HCT116 (cell line): ENCODE results near the gene PDCL2. TPM values are rescaled to one million over a fixed set of nuclear protein-coding genes. Genes with fewer than 3 reads are reported as not detected.

ENCODE experiments used
- ATAC-seq: fragments of 200-7000 bp; cut with Tn5 transposase; 2 replicates; pipeline ENCODE4 v1.9.1; 2020; ENCODE audit warnings: mild to moderate bottlenecking, moderate library complexity
- BruUV-seq: library from RNA; stranded (reverse); fragments of 400-500 nt; replicated peaks from 2 replicates; lab custom pipeline; 2021; lab: Mats Ljungman, UMichigan
- CTCF ChIA-PET: fragments of 300-600 bp; sonication (Branson Sonifier 250); formaldehyde crosslinking; loops from one replicate; lab custom pipeline; 2021; ENCODE audit warnings: antibody characterized with exemption; lab: Charles Lee
- POLR2A ChIA-PET: fragments of 300-600, 350-600 bp; sonication (Branson Sonifier 250); formaldehyde crosslinking; loops from one replicate; lab custom pipeline; 2021; ENCODE audit warnings: antibody characterized with exemption; lab: Charles Lee
- RAD21 ChIA-PET, 2 experiments: fragments of 300-600 bp; sonication (Branson Sonifier 250); formaldehyde crosslinking; loops; one replicate each; lab custom pipeline; 2023; ENCODE audit warnings: low total read pairs in 2 of 2; ENCODE audit not compliant: uncharacterized antibody in 2 of 2, unreplicated experiment in 2 of 2, low non-redundant PET in 1 of 2; lab: Charles Lee
- DNase-seq: peaks from one replicate; pipeline ENCODE4 v3.0.0-alpha.2; 2010; ENCODE audit warnings: low read depth, low spot score
- H2AFZ ChIP-seq: fragments of 200-600 bp; shearing (Covaris generic), sonication (generic); 2 replicates; pipeline ENCODE4 v1.6.1; 2017; ENCODE audit warnings: low read depth, mixed run types, mixed read lengths, antibody characterized with exemption, low read length; ENCODE audit not compliant: poor library complexity, severe bottlenecking
- H3K27ac ChIP-seq: 2 replicates; pipeline ENCODE4 v1.5.1; 2012; ENCODE audit warnings: low read depth, low read length
- H3K27me3 ChIP-seq: fragments of 200-600 bp; sonication (generic); 2 replicates; pipeline ENCODE4 v1.6.1; 2016; ENCODE audit warnings: mixed run types, low read length, mixed read lengths; ENCODE audit not compliant: insufficient read depth
- H3K36me3 ChIP-seq, 2 experiments: fragments of 200-500 bp in 1 of 2; fragments of 200-600 bp in 1 of 2; sonication (Bioruptor generic) in 1 of 2; sonication (generic) in 1 of 2; 2 replicates each; pipeline versions ENCODE4 v1.5.1 to v1.6.1; 2014 to 2016; ENCODE audit warnings: low read length in 2 of 2, inconsistent platforms in 1 of 2, mixed read lengths in 1 of 2, mixed run types in 1 of 2; ENCODE audit not compliant: insufficient read depth in 2 of 2, control insufficient read depth in 1 of 2
- H3K4me1 ChIP-seq, 2 experiments: fragments of 200-600 bp in 1 of 2; sonication (generic) in 1 of 2; 2 replicates each; pipeline versions ENCODE4 v1.5.1 to v1.6.1; 2012 to 2017; ENCODE audit warnings: low read length in 2 of 2, inconsistent platforms in 1 of 2, mild to moderate bottlenecking in 1 of 2, mixed read lengths in 1 of 2, mixed run types in 1 of 2, moderate library complexity in 1 of 2; ENCODE audit not compliant: insufficient read depth in 2 of 2, control insufficient read depth in 1 of 2
- H3K4me2 ChIP-seq: fragments of 200-600 bp; sonication (generic); 2 replicates; pipeline ENCODE4 v1.6.1; 2017; ENCODE audit warnings: mixed run types, low read length, mixed read lengths
- H3K4me3 ChIP-seq, 2 experiments: fragments of 200-600 bp in 1 of 2; sonication (generic) in 1 of 2; replicated peaks in 1 of 2; 2 replicates each; pipeline ENCODE4 v1.5.1; 2011 to 2016; ENCODE audit warnings: low read length in 2 of 2, control low read depth in 1 of 2, low read depth in 1 of 2, mild to moderate bottlenecking in 1 of 2, mixed read lengths in 1 of 2, mixed run types in 1 of 2
- H3K79me2 ChIP-seq: fragments of 200-600 bp; sonication (generic); 2 replicates; pipeline ENCODE4 v1.6.1; 2017; ENCODE audit warnings: mild to moderate bottlenecking, mixed run types, low read length, moderate library complexity, mixed read lengths; ENCODE audit not compliant: insufficient read depth
- H3K9ac ChIP-seq: fragments of 200-600 bp; sonication (generic); 2 replicates; pipeline ENCODE4 v1.6.1; 2016; ENCODE audit warnings: low read length, mixed read lengths
- H3K9me2 ChIP-seq: fragments of 200-600 bp; sonication (generic), shearing (Covaris generic); 2 replicates; pipeline ENCODE4 v1.6.1; 2017; ENCODE audit warnings: mixed run types, mild to moderate bottlenecking, moderate library complexity; ENCODE audit not compliant: insufficient read depth
- H3K9me3 ChIP-seq, 2 experiments: fragments of 200-500 bp in 1 of 2; fragments of 200-600 bp in 1 of 2; sonication (Bioruptor generic) in 1 of 2; sonication (generic) in 1 of 2; 2 replicates each; pipeline ENCODE4 v1.6.1; 2014 to 2017; ENCODE audit warnings: low read length in 2 of 2, mixed read lengths in 2 of 2, inconsistent platforms in 1 of 2, low read depth in 1 of 2, mild to moderate bottlenecking in 1 of 2, mixed run types in 1 of 2, moderate library complexity in 1 of 2; ENCODE audit not compliant: control insufficient read depth in 1 of 2, insufficient read depth in 1 of 2
- H4K20me1 ChIP-seq: fragments of 200-600 bp; sonication (generic), shearing (Covaris generic); 2 replicates; pipeline ENCODE4 v1.6.1; 2017; ENCODE audit warnings: mixed run types, mild to moderate bottlenecking, moderate library complexity; ENCODE audit not compliant: insufficient read depth
- CBX3 ChIP-seq: IDR thresholded peaks from 2 replicates; pipeline ENCODE4 v1.6.1; 2012; ENCODE audit warnings: low read depth
- CEBPB ChIP-seq: IDR thresholded peaks from 2 replicates; pipeline ENCODE4 v1.6.1; 2012; ENCODE audit warnings: low read depth
- EGR1 ChIP-seq: IDR thresholded peaks from 2 replicates; pipeline ENCODE4 v1.6.1; 2012; ENCODE audit warnings: low read depth
- ELF1 ChIP-seq: IDR thresholded peaks from 2 replicates; pipeline ENCODE4 v1.6.1; 2012; ENCODE audit warnings: low read depth, borderline replicate concordance
- EZH2phosphoT487 ChIP-seq: fragments of 200-600 bp; IDR thresholded peaks from 2 replicates; pipeline ENCODE4 v1.6.1; 2018; ENCODE audit warnings: antibody characterized with exemption, borderline replicate concordance
- FOSL1 ChIP-seq: IDR thresholded peaks from 2 replicates; pipeline ENCODE4 v1.6.1; 2012; ENCODE audit warnings: low read depth
- JUND ChIP-seq: IDR thresholded peaks from 2 replicates; pipeline ENCODE4 v1.6.1; 2012
- POLR2A ChIP-seq: IDR thresholded peaks from 2 replicates; pipeline ENCODE4 v1.7.0; 2011; ENCODE audit warnings: borderline replicate concordance; ENCODE audit not compliant: insufficient read depth, insufficient read length; ENCODE audit errors: extremely low read depth
- SIN3A ChIP-seq: IDR thresholded peaks from 2 replicates; pipeline ENCODE4 v1.6.1; 2012; ENCODE audit warnings: low read depth
- SP1 ChIP-seq: IDR thresholded peaks from 2 replicates; pipeline ENCODE4 v1.6.1; 2012; ENCODE audit warnings: low read depth
- TCF7L2 ChIP-seq: IDR thresholded peaks from 2 replicates; pipeline ENCODE4 v1.7.0; 2011; ENCODE audit warnings: borderline replicate concordance, inconsistent platforms; ENCODE audit not compliant: insufficient read depth, insufficient read length; ENCODE audit errors: extremely low read depth
- ZFX ChIP-seq: fragments of 450-650 bp; IDR thresholded peaks from 2 replicates; pipeline ENCODE4 v1.6.1; 2017
- intact Hi-C: fragments of 100-400 bp; cut with micrococcal nuclease; formaldehyde crosslinking; loops from 2 replicates; pipeline ENCODE4 v1.10.0; 2022
- total RNA-seq: library from RNA; stranded (reverse); gene quantifications from one replicate; pipeline ENCODE4 v1.2.1, GENCODE V29; 2021; ENCODE audit not compliant: unreplicated experiment
- TF ChIP-seq, protein P1 (sequence below): IDR thresholded peaks from 2 replicates; pipeline ENCODE4 v1.6.1; 2012
- TF ChIP-seq, protein P2 (sequence below): IDR thresholded peaks from 2 replicates; pipeline ENCODE4 v1.6.1; 2011; ENCODE audit warnings: mild to moderate bottlenecking, low read length, moderate library complexity; ENCODE audit not compliant: insufficient replicate concordance; ENCODE audit errors: extremely low read depth
- TF ChIP-seq, protein P3 (sequence below): IDR thresholded peaks from 2 replicates; pipeline ENCODE4 v1.6.1; 2012; ENCODE audit warnings: low read depth

PDCL2 gene
- total RNA-seq, 1 experiment from 2014 or later = 0.47 TPM

DNA sequence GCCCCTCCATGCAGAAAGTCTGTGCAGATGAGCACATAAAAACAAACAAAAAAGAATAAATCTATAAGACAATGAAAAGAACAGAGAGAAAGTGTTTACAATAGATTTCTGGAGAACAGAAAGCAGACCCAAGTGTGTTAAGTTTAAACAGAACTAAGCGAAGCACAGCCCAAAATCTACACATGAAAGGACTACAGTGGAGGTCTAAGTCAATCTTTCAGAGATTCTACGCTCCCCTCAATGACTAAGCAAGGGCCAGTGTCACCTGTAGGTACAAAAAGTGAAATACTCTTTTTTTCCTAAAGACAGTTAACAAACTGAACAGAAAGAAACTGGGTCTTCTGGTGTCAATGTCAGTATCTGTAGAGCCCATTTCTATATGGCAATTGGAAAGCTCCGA lies 63.6 kb downstream of the PDCL2 start:
- Histone ChIP-seq H2AFZ (no peak overlapping the region), H3K4me1 (no peaks in the 10 kb centered on the region), H3K4me3 (no peak overlapping the region), H3K9me2 (no peaks in the 10 kb centered on the region), H3K4me2 (no peak overlapping the region), H3K36me3 (peaks cover 0 to 14% of the 10 kb centered on the region in 2 experiments; a peak in 1 of 4 replicates), H3K27me3 (no peaks in the 10 kb centered on the region), H3K79me2 (peaks cover 98% of the 10 kb centered on the region), H3K27ac (no peak overlapping the region), H4K20me1 (no peaks in the 10 kb centered on the region), H3K9me3 (peaks cover 0 to 12% of the 10 kb centered on the region in 2 experiments; a peak in 2 of 4 replicates), H3K9ac (no peak overlapping the region)
- intact Hi-C loops = no loop called here
- TF ChIP-seq, protein P1, sequence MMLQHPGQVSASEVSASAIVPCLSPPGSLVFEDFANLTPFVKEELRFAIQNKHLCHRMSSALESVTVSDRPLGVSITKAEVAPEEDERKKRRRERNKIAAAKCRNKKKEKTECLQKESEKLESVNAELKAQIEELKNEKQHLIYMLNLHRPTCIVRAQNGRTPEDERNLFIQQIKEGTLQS = no peak
- TF ChIP-seq EZH2phosphoT487 (no peak), FOSL1 (no peak), JUND (no peak), ZFX (no peak), TCF7L2 (no peak), POLR2A (no peak), EGR1 (no peak), SP1 (no peak), CBX3 (no peak), SIN3A (no peak), CEBPB (no peak), ELF1 (no peak)
- TF ChIP-seq, protein P2, sequence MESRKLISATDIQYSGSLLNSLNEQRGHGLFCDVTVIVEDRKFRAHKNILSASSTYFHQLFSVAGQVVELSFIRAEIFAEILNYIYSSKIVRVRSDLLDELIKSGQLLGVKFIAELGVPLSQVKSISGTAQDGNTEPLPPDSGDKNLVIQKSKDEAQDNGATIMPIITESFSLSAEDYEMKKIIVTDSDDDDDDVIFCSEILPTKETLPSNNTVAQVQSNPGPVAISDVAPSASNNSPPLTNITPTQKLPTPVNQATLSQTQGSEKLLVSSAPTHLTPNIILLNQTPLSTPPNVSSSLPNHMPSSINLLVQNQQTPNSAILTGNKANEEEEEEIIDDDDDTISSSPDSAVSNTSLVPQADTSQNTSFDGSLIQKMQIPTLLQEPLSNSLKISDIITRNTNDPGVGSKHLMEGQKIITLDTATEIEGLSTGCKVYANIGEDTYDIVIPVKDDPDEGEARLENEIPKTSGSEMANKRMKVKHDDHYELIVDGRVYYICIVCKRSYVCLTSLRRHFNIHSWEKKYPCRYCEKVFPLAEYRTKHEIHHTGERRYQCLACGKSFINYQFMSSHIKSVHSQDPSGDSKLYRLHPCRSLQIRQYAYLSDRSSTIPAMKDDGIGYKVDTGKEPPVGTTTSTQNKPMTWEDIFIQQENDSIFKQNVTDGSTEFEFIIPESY = no peak
- TF ChIP-seq, protein P3, sequence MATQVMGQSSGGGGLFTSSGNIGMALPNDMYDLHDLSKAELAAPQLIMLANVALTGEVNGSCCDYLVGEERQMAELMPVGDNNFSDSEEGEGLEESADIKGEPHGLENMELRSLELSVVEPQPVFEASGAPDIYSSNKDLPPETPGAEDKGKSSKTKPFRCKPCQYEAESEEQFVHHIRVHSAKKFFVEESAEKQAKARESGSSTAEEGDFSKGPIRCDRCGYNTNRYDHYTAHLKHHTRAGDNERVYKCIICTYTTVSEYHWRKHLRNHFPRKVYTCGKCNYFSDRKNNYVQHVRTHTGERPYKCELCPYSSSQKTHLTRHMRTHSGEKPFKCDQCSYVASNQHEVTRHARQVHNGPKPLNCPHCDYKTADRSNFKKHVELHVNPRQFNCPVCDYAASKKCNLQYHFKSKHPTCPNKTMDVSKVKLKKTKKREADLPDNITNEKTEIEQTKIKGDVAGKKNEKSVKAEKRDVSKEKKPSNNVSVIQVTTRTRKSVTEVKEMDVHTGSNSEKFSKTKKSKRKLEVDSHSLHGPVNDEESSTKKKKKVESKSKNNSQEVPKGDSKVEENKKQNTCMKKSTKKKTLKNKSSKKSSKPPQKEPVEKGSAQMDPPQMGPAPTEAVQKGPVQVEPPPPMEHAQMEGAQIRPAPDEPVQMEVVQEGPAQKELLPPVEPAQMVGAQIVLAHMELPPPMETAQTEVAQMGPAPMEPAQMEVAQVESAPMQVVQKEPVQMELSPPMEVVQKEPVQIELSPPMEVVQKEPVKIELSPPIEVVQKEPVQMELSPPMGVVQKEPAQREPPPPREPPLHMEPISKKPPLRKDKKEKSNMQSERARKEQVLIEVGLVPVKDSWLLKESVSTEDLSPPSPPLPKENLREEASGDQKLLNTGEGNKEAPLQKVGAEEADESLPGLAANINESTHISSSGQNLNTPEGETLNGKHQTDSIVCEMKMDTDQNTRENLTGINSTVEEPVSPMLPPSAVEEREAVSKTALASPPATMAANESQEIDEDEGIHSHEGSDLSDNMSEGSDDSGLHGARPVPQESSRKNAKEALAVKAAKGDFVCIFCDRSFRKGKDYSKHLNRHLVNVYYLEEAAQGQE = no peak
- ChIA-PET CTCF (no interaction called here), RAD21 (no interaction called here), POLR2A (no interaction called here)
- BruUV-seq = no TSS peak
- no peak for ATAC-seq
- no peak for DNase-seq
